GM21717 (cell line): Measurements from ENCODE around the gene DTX3.
"Not testable (repeated sequence)": the region's sequence is repeated elsewhere in the genome, so short reads cannot be mapped to it uniquely, and the experiment has no call there.

Experiments used
- ATAC-seq: cut with Tn5 transposase; IDR thresholded peaks from one replicate; pipeline ENCODE4 v1.9.1; 2021; ENCODE audit warnings: mild to moderate bottlenecking, moderate library complexity; ENCODE audit not compliant: unreplicated experiment

DTX3 gene

GRCh38 chr12:57631566-57632072 lies 27.0 kb downstream of the DTX3 start:
- no peak for ATAC-seq

- ATAC-seq, result no peak
These were observed 27.7 kb downstream of the DTX3 start for GRCh38 chr12:57632073-57632957.

- peak; percentile 84 for ATAC-seq
These were observed 28.6 kb downstream of the DTX3 start, which contains the start of gene B4GALNT1 for GRCh38 chr12:57632958-57633840. Gene B4GALNT1, minus strand, starts transcription at chr12:57633201. Its CDS starts 1,069 bp downstream, at chr12:57632132.

GRCh38 chr12:57636731-57637130 lies 32.1 kb downstream of the DTX3 start:
- ATAC-seq, result not testable (repeated sequence)

GRCh38 chr12:57637364-57637763 lies 32.7 kb downstream of the DTX3 start:
- ATAC-seq, result no peak

- ATAC-seq, result no peak
These were observed 33.5 kb downstream of the DTX3 start for GRCh38 chr12:57638096-57638495.

GRCh38 chr12:57640175-57641042 lies 35.8 kb downstream of the DTX3 start:
- no peak for ATAC-seq

GRCh38 chr12:57641699-57642442 lies 37.2 kb downstream of the DTX3 start:
- ATAC-seq, result no peak

GRCh38 chr12:57645990-57646658 lies 41.5 kb downstream of the DTX3 start:
- not testable (repeated sequence) for ATAC-seq

GRCh38 chr12:57646659-57647049 lies 42.0 kb downstream of the DTX3 start:
- ATAC-seq, result not testable (repeated sequence)

GRCh38 chr12:57654042-57654441 lies 49.4 kb downstream of the DTX3 start:
- ATAC-seq, result no peak

- no peak for ATAC-seq
These were observed 51.1 kb downstream of the DTX3 start for GRCh38 chr12:57655541-57656240.

GRCh38 chr12:57656408-57656807 lies 51.8 kb downstream of the DTX3 start:
- not testable (repeated sequence) for ATAC-seq

- ATAC-seq, result no peak
These were observed 53.1 kb downstream of the DTX3 start for GRCh38 chr12:57657744-57658143.

- no peak for ATAC-seq
These were observed 54.3 kb downstream of the DTX3 start for GRCh38 chr12:57658890-57659289.
